HG03354 (cell line): ENCODE results near the gene HERC3.

Experiments
- ATAC-seq: cut with Tn5 transposase; IDR thresholded peaks from one replicate; pipeline ENCODE4 v1.9.1; 2021; ENCODE audit warnings: mild to moderate bottlenecking; ENCODE audit not compliant: unreplicated experiment, poor library complexity, severe bottlenecking

HERC3 gene

GRCh38 chr4:88738180-88738579, 145.9 kb downstream of the HERC3 start:
- ATAC-seq = no peak

GRCh38 chr4:88742561-88742960, 150.3 kb downstream of the HERC3 start:
- no peak for ATAC-seq

GRCh38 chr4:88743696-88744095, 151.4 kb downstream of the HERC3 start:
- ATAC-seq = no peak

- ATAC-seq = no peak
Measured at GRCh38 chr4:88744609-88745008, 152.3 kb downstream of the HERC3 start.

GRCh38 chr4:88745175-88745574, 152.9 kb downstream of the HERC3 start:
- no peak for ATAC-seq

GRCh38 chr4:88745581-88746163, 153.4 kb downstream of the HERC3 start:
- ATAC-seq = no peak

GRCh38 chr4:88746206-88746605, 153.9 kb downstream of the HERC3 start:
- no peak for ATAC-seq

GRCh38 chr4:88747351-88747750, 155.1 kb downstream of the HERC3 start:
- ATAC-seq = no peak

- no peak for ATAC-seq
Measured at GRCh38 chr4:88750369-88750768, 158.1 kb downstream of the HERC3 start.

GRCh38 chr4:88751258-88752075, 159.2 kb downstream of the HERC3 start:
- ATAC-seq = no peak

GRCh38 chr4:88752076-88752463, 159.8 kb downstream of the HERC3 start:
- ATAC-seq = no peak

- ATAC-seq = no peak
Measured at GRCh38 chr4:88752754-88753153, 160.5 kb downstream of the HERC3 start.

GRCh38 chr4:88753658-88754571, 161.6 kb downstream of the HERC3 start:
- ATAC-seq = no peak

GRCh38 chr4:88754796-88755195, 162.5 kb downstream of the HERC3 start:
- ATAC-seq = no peak

- no peak for ATAC-seq
Measured at GRCh38 chr4:88755454-88755853, 163.2 kb downstream of the HERC3 start.

GRCh38 chr4:88756149-88756548, 163.9 kb downstream of the HERC3 start:
- ATAC-seq = no peak

GRCh38 chr4:88757067-88757466, 164.8 kb downstream of the HERC3 start:
- ATAC-seq = no peak

- ATAC-seq = no peak
Measured at GRCh38 chr4:88757776-88758175, 165.5 kb downstream of the HERC3 start.
